Cerebellar cortex (tissue), 1 donor: ENCODE results near the gene CATSPERZ.

Experiments
- DNase-seq: peaks from one replicate; pipeline ENCODE4 v3.0.0-alpha.2; 2015; ENCODE audit warnings: low spot score

Gene CATSPERZ

DNA sequence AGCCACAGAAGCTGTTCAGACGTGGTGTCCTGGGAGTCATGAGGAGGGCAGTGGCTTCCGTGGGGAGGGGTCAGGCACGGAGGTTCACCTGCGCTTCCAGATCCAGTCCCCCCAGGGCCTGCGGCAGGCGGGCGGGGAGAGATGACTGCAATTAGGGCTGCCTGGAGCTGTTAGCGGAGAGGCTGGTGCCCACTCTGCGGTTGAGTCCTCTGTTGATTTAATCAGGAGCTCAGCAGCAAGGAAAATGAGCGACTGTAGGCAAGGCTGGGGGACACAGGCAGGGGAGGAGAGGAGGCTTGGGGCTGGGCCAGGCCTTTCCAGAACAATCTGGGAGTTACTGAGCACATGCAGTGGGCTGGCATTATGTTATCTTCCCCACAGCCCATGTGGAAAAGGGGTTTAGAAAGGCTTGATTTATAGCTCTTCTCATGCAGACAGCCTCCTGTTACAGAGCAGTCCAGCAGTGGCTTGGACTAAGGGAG lies 35.7 kb upstream of the CATSPERZ start:
- DNase-seq, result no peak

DNA sequence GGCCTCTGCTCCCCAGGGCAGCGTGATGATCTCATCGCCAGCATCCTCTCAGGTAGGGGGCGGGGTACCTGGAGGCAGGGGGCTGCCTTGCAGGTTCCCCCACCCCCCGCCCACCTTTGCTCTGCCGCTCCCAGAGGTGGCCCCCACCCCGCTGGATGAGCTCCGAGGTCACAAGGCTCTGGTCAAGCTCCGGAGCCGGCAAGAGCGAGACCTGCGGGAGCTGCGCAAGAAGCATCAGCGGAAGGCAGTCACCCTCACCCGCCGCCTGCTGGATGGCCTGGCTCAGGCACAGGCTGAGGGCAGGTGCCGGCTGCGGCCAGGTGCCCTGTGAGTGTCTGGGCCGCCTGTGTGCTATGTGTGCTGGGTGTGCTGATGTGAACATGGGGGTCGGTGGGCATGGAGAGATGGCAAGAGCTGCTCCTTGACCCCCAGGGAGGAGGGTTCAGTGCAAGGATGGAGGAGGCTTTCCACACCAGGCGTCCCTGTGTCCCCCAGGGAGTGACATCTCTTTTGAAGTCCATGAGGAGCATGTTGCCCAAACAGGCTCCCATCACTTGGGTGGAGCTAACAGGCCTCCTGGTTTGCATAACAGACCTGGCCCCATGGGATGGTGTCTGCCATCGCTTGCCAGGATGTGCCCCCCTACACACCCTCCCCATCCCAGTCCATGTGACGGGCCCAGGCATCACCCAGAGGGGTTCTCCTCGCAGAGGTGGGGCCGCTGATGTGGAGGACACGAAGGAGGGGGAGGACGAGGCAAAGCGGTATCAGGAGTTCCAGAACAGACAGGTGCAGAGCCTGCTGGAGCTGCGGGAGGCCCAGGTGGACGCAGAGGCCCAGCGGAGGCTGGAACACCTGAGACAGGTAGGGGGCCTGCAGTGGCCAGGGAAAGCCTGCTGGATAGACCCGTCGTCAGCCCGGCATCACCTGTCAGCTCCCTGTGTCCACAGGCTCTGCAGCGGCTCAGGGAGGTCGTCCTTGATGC lies 34.7 kb upstream of the CATSPERZ start:
- DNase-seq, result no peak

- no peak for DNase-seq
These were observed 33.8 kb upstream of the CATSPERZ start for GRCh38 chr11:64266339-64266738.

DNA sequence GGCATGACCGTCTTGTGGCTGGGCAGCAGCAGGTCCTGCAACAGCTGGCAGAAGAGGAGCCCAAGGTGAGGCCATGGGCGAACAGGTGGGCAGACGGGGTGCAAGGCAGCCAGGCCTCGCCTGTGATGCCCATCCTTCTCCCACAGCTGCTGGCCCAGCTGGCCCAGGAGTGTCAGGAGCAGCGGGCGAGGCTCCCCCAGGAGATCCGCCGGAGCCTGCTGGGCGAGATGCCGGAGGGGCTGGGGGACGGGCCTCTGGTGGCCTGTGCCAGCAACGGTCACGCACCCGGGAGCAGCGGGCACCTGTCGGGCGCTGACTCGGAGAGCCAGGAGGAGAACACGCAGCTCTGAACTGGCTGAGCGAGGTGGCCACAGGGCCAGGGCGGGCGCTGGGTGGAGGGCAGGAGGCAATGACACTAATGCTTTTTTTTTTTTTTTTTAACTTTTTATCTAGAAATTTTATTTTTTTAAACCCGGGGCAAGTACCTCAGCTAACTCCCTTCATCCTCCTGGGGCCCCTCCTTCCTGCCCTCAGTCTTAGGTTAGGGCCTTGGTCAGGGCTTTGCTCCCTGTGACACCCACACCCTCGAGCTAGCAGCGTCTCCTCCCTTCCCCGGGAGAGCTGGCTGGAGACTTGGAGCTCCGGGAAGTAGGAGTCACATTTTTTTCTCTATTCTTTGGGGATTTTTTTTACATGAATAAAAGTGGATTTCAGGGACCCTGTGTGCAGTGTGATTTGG lies 32.8 kb upstream of the CATSPERZ start:
- DNase-seq, result no peak

GRCh38 chr11:64268025-64268892 lies 31.9 kb upstream of the CATSPERZ start:
- peak; percentile 62 for DNase-seq

GRCh38 chr11:64268893-64269539 lies 31.1 kb upstream of the CATSPERZ start:
- DNase-seq, result no peak

- DNase-seq, result peak; percentile 100
These were observed 30.5 kb upstream of the CATSPERZ start for GRCh38 chr11:64269540-64270220.

DNA sequence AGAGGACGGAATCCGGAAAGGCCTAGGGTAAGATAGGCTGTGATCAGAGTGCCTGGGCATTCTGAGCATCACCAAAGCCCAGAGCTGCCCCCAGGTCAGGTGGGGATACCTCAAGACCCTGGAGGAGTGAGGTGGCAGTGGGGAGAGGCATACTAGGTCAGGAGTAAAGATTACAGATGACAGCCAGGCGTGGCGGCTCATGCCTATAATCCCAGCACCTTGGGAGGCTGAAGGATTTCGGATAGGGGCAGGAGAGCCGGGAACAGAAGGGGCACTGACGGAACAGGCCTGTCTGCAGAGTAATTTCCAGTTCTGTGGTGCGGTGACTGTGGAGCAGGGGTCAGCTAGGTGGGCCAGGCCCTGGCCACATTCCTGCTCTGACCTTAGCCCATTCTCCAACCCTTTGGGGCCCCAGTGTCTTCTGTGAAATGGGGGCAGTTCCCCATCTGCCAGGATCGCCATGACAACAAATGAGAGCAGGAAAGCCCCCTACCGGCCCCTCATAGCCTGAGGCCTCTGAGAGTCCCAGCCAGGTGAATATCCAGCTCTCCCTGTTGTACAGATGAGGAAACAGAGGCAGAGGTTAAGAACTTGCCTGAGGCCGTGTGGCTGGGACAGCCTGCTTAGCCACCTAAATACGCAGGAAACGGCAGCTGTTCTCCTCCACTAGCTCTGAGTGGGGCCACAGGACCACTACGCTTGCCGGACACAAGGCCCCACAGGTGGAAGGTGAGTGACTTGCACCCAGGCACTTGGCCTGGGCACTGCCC lies 24.9 kb upstream of the CATSPERZ start:
- DNase-seq, result no peak

DNA sequence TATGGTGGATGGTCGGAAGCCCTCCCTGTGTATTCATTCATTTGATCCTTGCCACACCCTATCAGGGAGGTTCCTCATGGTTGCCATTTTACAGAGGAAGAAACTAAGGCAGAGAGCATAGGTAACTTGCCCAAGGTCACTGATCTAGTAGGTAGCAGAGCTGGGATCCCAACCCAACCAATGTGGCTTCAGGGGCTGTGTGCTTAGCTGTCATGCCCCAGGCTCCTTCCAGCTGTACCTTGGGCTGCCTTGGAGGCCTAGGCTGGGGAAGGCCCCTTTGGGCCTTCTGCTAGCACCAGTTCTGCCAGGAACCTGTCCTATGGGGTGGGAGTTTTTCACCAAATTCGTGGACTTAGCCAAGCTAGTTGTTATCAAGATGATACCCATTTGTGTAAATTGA lies 24.3 kb upstream of the CATSPERZ start:
- no peak for DNase-seq

- no peak for DNase-seq
These were observed 23.3 kb upstream of the CATSPERZ start for GRCh38 chr11:64276653-64277431.

- no peak for DNase-seq
These were observed 21.5 kb upstream of the CATSPERZ start for GRCh38 chr11:64278576-64279190.

DNA sequence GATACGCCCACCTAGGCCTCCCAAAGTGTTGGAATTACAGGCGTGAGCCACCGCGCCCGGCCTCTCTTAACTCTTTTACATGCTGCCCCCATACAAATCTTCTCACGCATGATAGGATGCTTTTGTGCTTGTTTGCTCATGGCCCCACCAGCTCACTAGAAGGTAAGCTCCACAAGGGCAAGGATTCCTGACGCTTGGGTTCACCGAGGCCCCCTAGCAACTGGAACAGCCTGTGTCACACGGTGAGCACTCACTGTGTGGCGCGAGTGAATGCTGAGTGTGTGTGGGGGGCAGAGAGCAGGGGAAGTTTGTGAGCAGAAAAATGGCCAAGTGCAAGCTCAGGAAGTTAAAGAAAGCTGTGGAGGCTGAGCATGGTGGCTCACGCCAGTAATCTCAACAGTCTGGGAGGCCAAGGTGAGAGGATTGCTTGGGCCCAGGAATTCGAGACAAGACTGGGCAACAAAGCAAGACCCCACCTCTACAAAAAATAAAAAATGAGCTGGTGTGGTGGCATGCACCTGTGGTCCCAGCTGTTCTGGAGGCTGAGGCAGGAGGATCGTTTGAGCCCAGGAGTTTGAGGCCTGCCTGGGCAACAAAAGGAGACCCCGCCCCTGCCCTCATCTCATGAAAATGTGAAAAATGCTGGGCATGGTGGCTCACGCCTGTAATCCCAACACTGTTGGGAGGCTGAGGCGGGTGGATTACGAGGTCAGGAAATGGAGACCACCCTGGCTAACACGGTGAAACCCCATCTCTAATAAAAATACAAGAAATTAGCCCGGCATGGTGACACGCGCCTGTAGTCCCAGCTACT lies 18.0 kb upstream of the CATSPERZ start:
- DNase-seq, result no peak

GRCh38 chr11:64283092-64283491 lies 17.1 kb upstream of the CATSPERZ start:
- no peak for DNase-seq

GRCh38 chr11:64284048-64284961 lies 15.9 kb upstream of the CATSPERZ start, which contains the start of gene BAD:
Gene BAD, minus strand, starts transcription at chr11:64284665. Its CDS starts 297 bp downstream, at chr11:64284368.
- DNase-seq, result peak; percentile 97

- DNase-seq, result peak; percentile 77
These were observed 14.9 kb upstream of the CATSPERZ start, which contains the start of gene GPR137 for GRCh38 chr11:64284962-64285884. Gene GPR137, plus strand, starts transcription at chr11:64285848. Its CDS starts 677 bp downstream, at chr11:64286525.
